GM10847 (cell line): ENCODE data around the gene LPAR1.

ENCODE experiments used
- POLR2A ChIP-seq: IDR thresholded peaks from 2 replicates; pipeline ENCODE4 v1.6.1; 2011; ENCODE audit not compliant: insufficient read length; ENCODE audit errors: extremely low read depth

LPAR1 gene

DNA sequence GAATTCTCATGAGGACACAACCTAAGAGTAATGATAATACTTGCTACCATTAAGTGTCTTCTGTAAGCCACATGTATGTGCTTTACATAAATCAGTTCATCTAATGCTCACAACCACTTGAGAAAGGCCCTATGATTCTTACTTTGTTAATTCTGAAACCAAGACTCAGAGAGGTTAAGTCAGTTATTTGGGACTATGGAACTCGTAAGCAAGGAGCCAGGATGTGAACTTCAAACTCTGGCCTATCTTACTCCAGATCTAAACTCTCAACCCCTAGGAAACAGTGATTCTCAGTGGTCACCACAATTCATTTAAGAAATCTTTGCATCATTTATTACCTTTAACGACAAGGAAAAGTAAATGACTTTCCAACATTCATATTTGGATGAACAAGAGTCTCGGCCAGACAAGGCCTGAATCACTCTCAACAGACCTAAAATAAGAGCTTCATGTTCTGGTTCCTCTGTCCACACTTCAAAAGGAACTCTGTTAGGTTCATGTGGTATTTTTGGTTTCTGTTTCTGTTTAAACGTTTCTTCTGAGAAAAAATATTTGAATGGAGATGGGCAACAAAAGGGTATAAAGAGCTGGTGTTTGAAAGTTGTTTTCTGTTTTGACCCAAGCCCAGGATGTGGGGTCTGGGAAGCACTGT lies 104.8 kb downstream of the LPAR1 start:
- TF ChIP-seq POLR2A: no peak

DNA sequence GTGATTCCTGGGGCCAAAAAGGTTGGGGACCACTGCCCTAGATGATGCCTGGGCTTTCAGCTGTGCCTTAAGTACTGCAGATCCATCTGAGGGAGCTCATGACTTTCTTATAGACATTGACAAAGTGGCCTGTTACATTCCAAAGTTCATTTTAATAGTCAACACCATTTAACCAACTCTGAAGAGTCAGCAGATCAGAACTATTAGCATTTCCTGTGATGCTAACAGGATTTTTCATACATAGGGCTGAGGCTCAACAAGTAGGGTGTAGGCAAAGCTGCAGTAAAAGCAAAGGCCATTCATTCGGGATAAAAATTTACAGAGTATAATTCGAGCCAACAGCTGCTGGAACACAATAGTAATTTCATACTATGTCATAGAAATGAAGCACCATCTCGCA lies 105.4 kb downstream of the LPAR1 start:
- no peak for TF ChIP-seq POLR2A

DNA sequence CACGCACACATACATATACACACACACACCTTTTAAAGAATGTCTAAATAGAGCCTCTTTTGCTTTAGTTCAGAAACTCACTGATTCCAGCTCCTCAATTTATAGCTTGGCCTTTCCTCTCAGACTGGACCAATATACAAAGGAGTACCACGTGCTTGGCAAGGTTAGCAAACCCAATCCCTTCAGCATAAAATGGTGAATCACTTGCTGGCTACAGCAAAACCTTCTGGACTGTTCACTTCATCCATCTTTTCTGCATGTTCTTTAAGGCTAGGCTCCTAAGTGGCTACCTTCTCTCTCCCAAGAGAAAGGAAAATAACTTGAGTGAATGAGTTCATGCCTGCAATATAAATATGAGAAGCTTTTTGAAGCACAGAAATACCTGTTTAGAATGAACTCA lies 109.7 kb downstream of the LPAR1 start:
- no peak for TF ChIP-seq POLR2A

DNA sequence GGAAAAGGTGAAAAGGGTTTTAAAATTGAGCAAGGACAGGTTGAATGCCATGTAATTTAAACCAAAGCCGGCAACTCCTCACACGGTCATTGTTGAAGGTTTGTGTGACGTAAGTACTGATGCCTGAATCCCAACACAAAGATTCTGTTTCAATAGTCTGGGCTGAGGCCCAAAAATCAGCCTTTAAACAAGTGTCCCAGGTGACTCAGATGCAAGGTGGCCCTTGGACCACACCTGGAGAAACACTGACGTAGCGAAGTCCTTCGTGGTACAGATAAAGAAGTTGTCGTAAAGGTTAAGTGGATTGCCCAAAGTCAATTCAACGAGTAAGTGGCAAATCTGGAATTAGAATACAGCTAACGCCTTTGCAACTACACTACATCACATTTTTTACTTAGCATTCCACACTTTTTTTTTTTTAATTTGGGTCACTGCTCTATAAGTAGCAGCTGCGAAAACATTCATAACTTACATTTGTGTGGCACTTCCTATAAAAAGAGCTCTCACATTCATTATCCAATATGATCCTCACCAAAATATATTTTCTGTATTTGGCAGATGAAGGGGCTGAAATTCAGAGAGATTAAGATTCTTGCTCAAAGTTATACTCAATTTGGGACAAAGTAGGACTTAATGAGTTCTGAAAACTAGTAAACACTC lies 111.3 kb downstream of the LPAR1 start:
- no peak for TF ChIP-seq POLR2A

DNA sequence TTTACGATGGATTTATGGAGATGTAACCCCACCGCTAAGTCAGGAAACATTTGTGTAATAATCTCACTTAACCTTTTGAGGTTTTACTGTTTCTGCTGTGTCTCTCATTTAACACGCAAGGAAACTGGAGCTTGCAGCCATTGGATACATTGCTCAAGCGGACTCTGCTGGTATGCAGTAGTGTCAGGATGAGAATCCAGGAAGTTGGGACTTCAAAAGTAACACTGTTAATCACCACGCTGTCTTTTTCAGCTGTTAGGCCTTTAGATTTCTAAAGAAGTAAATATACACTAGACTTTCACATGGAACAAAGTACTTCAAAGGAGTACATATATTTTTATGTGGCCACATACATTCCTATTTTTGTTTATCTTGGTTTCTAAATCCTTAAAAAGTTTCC lies 114.7 kb downstream of the LPAR1 start:
- no peak for TF ChIP-seq POLR2A

DNA sequence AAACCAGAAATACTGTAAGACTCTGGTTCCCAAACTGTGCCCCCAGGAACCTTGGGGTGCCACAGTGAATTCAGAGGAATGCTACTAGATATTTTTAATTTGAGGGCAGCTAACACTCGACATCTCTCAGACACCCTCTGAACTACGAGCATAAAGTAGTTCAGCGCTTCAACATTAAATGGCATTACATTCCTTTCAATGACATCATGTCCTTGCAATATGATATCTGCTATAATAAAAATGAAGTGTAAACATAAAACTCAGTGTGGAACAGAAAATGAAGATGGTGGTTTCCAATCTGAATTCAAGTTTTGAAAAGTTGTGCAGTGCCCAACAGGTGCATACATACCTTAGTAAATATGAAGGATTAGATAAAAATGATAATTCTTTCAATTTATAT lies 116.1 kb downstream of the LPAR1 start:
- TF ChIP-seq POLR2A: no peak

- TF ChIP-seq POLR2A: no peak
Measured at GRCh38 chr9:110921705-110922104, 116.6 kb downstream of the LPAR1 start.

- TF ChIP-seq POLR2A: no peak
Measured at GRCh38 chr9:110919609-110920008, 118.7 kb downstream of the LPAR1 start.

- TF ChIP-seq POLR2A: no peak
Measured at GRCh38 chr9:110919050-110919435, 119.2 kb downstream of the LPAR1 start.

GRCh38 chr9:110918316-110919049 lies 119.8 kb downstream of the LPAR1 start:
- no peak for TF ChIP-seq POLR2A

GRCh38 chr9:110916403-110916802 lies 121.9 kb downstream of the LPAR1 start:
- TF ChIP-seq POLR2A: no peak

- no peak for TF ChIP-seq POLR2A
Measured at GRCh38 chr9:110912419-110913291, 125.6 kb downstream of the LPAR1 start.

- no peak for TF ChIP-seq POLR2A
Measured at GRCh38 chr9:110911659-110912418, 126.4 kb downstream of the LPAR1 start.

DNA sequence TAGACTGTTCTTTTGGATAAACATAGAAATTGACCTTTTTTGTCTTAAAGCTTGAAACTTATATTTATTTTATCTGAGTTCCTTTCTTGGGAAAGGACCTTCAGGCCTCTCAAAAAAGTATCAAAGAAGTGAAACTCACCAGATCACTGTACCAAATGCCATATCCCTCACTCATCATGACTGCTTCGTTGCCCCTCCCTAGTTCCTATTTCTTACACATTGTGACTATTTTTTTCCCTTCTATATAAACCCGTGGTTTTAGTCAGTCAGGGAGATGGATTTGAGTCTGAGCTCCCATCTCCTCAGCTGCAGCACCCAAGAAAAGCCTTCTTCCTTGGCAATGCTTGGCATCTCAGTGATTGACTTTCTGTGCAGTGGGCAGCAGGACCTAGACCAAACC lies 129.4 kb downstream of the LPAR1 start:
- no peak for TF ChIP-seq POLR2A

DNA sequence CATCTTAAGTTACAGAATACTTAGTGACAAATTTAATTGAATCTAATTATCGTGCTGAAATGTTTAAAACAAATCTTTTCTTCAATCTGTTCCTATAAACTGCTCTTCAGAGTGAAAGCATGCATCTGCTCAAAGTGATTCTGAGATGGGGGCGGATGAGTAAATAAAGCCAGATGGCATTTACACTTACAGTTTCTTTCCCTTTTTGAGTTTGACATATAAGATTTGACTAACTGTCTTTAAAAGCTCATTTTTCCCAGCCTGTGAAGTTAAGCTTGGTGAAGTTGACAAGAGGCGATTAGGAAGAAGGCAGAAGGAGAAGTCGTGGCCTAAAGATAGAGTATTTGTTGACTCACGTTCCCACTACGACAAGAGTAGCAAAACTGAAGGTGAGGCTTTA lies 137.4 kb downstream of the LPAR1 start:
- no peak for TF ChIP-seq POLR2A
